ENCODE measurements around the gene CASP4. TPM values are rescaled to one million over a fixed set of nuclear protein-coding genes. Genes with fewer than 3 reads are reported as not detected.

Gene CASP4
- polyA plus RNA-seq, 1 donor from 2014 or later: not detected

DNA sequence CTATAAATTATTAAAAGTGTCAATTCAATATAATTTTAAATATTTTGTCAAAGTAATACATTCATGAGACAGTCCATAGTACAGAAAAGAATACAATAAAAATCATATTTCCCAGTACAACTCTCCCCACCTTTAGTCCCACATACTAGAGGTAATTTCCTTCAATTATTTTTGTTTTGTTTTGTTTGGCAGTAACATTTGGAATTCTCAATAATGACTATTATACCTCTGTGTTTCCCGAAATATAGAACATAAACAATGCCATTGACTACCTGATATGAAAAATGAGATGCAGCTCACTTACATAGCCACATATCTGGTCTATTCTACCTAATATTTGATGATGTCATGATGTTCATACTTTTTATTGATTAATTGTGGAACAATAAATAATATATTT, 24.4 kb upstream of the CASP4 start:
- TF ChIP-seq SMC3 (conservative IDR thresholded peaks at IDR 0.05; ENCODE audit: poor library complexity) (no peak), EZH2 (IDR thresholded peaks at IDR 0.05; ENCODE audit: borderline replicate concordance, insufficient read depth, low read length, poor library complexity, severe bottlenecking) (no peak), RAD21 (conservative IDR thresholded peaks at IDR 0.05) (no peak), CTCF (IDR thresholded peaks at IDR 0.05; ENCODE audit: poor library complexity, severe bottlenecking) (no peak), EP300 (conservative IDR thresholded peaks at IDR 0.05; ENCODE audit: poor library complexity, severe bottlenecking) (no peak), TAF1 (IDR thresholded peaks at IDR 0.05; ENCODE audit: low read depth) (no peak), POLR2AphosphoS5 (IDR thresholded peaks at IDR 0.05) (no peak), MXI1 (conservative IDR thresholded peaks at IDR 0.05; ENCODE audit: poor library complexity, severe bottlenecking) (no peak)
- TF ChIP-seq, protein P1, sequence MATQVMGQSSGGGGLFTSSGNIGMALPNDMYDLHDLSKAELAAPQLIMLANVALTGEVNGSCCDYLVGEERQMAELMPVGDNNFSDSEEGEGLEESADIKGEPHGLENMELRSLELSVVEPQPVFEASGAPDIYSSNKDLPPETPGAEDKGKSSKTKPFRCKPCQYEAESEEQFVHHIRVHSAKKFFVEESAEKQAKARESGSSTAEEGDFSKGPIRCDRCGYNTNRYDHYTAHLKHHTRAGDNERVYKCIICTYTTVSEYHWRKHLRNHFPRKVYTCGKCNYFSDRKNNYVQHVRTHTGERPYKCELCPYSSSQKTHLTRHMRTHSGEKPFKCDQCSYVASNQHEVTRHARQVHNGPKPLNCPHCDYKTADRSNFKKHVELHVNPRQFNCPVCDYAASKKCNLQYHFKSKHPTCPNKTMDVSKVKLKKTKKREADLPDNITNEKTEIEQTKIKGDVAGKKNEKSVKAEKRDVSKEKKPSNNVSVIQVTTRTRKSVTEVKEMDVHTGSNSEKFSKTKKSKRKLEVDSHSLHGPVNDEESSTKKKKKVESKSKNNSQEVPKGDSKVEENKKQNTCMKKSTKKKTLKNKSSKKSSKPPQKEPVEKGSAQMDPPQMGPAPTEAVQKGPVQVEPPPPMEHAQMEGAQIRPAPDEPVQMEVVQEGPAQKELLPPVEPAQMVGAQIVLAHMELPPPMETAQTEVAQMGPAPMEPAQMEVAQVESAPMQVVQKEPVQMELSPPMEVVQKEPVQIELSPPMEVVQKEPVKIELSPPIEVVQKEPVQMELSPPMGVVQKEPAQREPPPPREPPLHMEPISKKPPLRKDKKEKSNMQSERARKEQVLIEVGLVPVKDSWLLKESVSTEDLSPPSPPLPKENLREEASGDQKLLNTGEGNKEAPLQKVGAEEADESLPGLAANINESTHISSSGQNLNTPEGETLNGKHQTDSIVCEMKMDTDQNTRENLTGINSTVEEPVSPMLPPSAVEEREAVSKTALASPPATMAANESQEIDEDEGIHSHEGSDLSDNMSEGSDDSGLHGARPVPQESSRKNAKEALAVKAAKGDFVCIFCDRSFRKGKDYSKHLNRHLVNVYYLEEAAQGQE (IDR thresholded peaks at IDR 0.05; ENCODE audit: borderline replicate concordance): no peak
- H3K79me2 ChIP-seq (replicated peaks; ENCODE audit: insufficient read depth, low read length): no peaks in the 10 kb centered on the region
- no peaks in the 10 kb centered on the region for H3K27me3 ChIP-seq (ENCODE audit: insufficient read depth, low read depth, low read length)
- H3K4me3 ChIP-seq (ENCODE audit: low read length): no peak overlapping the region
- no peaks in the 10 kb centered on the region for H3K9me2 ChIP-seq (ENCODE audit: insufficient read depth, low read length)
- H3K27ac ChIP-seq (ENCODE audit: low read length): no peak overlapping the region
- H3K4me2 ChIP-seq (ENCODE audit: low read length): no peak overlapping the region
- no peaks in the 10 kb centered on the region for H3K36me3 ChIP-seq (ENCODE audit: insufficient read depth, low read length)
- no peaks in the 10 kb centered on the region for H3K9me3 ChIP-seq (ENCODE audit: low read length)
- no peaks in the 10 kb centered on the region for H4K20me1 ChIP-seq (ENCODE audit: insufficient read depth)
- H3K9ac ChIP-seq (ENCODE audit: low read length): no peak overlapping the region
- H2AFZ ChIP-seq (ENCODE audit: low read depth, low read length): no peak overlapping the region
- no peaks in the 10 kb centered on the region for H3F3A ChIP-seq (ENCODE audit: insufficient read depth, low read length, poor library complexity, severe bottlenecking)

DNA sequence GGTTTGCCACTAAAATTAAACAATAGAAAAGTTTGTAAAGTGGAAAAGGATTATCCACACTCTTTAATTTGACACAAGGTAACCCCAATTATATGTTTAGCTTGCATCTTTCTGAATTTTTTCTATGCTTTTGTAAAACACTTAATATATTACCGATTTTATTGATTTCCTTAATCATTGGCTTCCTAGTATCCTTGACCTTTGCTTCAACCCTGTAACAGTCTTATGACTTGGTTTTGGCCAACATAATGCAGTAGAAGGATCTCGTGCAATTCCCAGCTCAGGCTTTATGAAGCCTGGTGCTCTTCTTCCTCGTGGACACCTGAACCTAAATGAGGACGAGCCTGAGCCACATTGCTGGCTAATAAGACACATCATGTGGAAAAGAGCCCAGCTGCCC, 23.6 kb upstream of the CASP4 start:
- Histone ChIP-seq H3K9me3 (ENCODE audit: low read length) (no peaks in the 10 kb centered on the region), H3K9me2 (ENCODE audit: insufficient read depth, low read length) (no peaks in the 10 kb centered on the region), H3K9ac (ENCODE audit: low read length) (no peak overlapping the region), H4K20me1 (ENCODE audit: insufficient read depth) (no peaks in the 10 kb centered on the region), H3K4me3 (ENCODE audit: low read length) (no peak overlapping the region), H3K4me2 (ENCODE audit: low read length) (no peak overlapping the region), H3K79me2 (replicated peaks; ENCODE audit: insufficient read depth, low read length) (no peaks in the 10 kb centered on the region), H3F3A (ENCODE audit: insufficient read depth, low read length, poor library complexity, severe bottlenecking) (no peaks in the 10 kb centered on the region), H3K36me3 (ENCODE audit: insufficient read depth, low read length) (no peaks in the 10 kb centered on the region), H3K27ac (ENCODE audit: low read length) (no peak overlapping the region), H3K27me3 (ENCODE audit: insufficient read depth, low read depth, low read length) (no peaks in the 10 kb centered on the region), H2AFZ (ENCODE audit: low read depth, low read length) (no peak overlapping the region)
- TF ChIP-seq SMC3 (conservative IDR thresholded peaks at IDR 0.05; ENCODE audit: poor library complexity): no peak
- no peak for TF ChIP-seq CTCF (IDR thresholded peaks at IDR 0.05; ENCODE audit: poor library complexity, severe bottlenecking)
- TF ChIP-seq MXI1 (conservative IDR thresholded peaks at IDR 0.05; ENCODE audit: poor library complexity, severe bottlenecking): no peak
- no peak for TF ChIP-seq POLR2AphosphoS5 (IDR thresholded peaks at IDR 0.05)
- no peak for TF ChIP-seq TAF1 (IDR thresholded peaks at IDR 0.05; ENCODE audit: low read depth)
- TF ChIP-seq, protein P1 (IDR thresholded peaks at IDR 0.05; ENCODE audit: borderline replicate concordance): no peak
- TF ChIP-seq EP300 (conservative IDR thresholded peaks at IDR 0.05; ENCODE audit: poor library complexity, severe bottlenecking): no peak
- no peak for TF ChIP-seq EZH2 (IDR thresholded peaks at IDR 0.05; ENCODE audit: borderline replicate concordance, insufficient read depth, low read length, poor library complexity, severe bottlenecking)
- no peak for TF ChIP-seq RAD21 (conservative IDR thresholded peaks at IDR 0.05)

All from neural cell (in vitro differentiated cells).